Measurements from ENCODE around the gene ASIP.
"Not testable (repeated sequence)": the region's sequence is repeated elsewhere in the genome, so short reads cannot be mapped to it uniquely, and the experiment has no call there.

Gene ASIP

DNA sequence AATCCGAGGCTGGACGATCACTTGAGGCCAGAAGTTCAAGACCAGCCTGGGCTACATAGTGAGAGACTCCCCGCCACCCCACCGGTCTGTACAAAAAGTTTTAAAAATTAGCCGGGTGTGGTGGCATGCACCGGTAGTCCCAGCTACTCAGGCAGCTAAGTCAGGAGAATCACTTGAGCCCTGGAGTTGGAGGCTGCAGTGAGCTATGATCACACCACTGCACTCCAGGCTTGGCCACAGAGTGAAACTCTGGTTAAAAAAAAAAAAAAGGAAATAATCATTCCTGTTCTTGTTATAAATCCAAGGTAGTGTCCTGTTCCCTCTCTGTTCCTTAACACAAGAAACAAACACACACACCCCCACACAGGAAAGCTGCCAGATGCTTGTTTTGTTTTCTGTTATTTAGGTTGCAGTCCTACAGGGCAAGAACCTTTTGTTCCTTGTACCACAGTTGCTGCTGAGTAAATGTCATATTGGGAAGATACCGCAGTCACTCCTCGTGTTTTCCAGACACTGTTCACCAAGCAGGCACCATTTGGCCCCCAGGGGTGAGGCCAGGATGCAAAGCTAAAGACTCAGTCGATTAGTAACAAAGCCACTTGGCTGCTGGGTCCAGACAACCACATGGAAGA lies 28.9 kb downstream of the ASIP start:
- H3K4me3 ChIP-seq (ENCODE audit: low read depth, low read length) = no peak overlapping the region
- TF ChIP-seq, protein P1, sequence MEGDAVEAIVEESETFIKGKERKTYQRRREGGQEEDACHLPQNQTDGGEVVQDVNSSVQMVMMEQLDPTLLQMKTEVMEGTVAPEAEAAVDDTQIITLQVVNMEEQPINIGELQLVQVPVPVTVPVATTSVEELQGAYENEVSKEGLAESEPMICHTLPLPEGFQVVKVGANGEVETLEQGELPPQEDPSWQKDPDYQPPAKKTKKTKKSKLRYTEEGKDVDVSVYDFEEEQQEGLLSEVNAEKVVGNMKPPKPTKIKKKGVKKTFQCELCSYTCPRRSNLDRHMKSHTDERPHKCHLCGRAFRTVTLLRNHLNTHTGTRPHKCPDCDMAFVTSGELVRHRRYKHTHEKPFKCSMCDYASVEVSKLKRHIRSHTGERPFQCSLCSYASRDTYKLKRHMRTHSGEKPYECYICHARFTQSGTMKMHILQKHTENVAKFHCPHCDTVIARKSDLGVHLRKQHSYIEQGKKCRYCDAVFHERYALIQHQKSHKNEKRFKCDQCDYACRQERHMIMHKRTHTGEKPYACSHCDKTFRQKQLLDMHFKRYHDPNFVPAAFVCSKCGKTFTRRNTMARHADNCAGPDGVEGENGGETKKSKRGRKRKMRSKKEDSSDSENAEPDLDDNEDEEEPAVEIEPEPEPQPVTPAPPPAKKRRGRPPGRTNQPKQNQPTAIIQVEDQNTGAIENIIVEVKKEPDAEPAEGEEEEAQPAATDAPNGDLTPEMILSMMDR (IDR thresholded peaks at IDR 0.05; ENCODE audit: borderline replicate concordance, insufficient read depth, low read depth, low read length) = no peak

DNA sequence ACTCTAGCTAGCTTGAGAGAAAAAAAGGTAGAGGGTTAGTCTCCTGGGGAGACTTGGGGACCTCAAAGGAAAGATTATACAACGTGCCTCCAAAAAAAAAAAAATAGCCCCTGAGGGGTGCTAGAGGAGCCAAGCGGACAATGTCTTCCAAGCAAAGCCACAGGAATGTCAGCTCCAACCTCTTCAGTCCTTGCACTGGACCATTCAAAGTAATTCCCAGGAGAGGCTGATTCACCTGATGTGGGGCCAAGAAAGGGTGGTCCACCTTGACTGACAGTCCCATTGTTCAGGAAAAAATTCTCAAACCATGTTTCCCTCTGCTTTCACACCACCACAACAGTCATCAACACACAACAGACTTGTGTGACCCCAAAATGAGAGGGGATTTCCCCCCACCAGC lies 30.7 kb downstream of the ASIP start:
- no peak overlapping the region for H3K4me3 ChIP-seq (ENCODE audit: low read depth, low read length)
- TF ChIP-seq, protein P1 (IDR thresholded peaks at IDR 0.05; ENCODE audit: borderline replicate concordance, insufficient read depth, low read depth, low read length) = no peak

DNA sequence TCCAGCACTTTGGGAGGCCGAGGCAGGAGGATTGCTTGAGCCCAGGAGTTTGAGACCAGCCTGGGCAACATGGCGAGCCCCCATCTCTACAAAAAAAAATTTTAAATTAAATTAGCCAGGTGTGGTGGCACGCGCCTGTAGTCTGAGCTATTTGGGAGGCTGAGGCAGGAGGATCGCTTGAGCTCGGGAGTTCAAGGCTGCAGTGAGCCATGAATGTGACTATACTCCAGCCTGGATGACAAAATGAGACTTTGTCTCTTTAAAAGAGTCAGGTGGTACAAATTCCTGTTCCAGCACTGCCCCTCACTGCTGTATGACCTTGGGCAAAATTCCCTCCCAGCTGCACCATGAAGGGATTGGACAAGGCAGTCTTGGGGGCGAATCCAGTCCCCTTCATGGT lies 33.5 kb downstream of the ASIP start:
- TF ChIP-seq, protein P1 (IDR thresholded peaks at IDR 0.05; ENCODE audit: borderline replicate concordance, insufficient read depth, low read depth, low read length) = no peak

DNA sequence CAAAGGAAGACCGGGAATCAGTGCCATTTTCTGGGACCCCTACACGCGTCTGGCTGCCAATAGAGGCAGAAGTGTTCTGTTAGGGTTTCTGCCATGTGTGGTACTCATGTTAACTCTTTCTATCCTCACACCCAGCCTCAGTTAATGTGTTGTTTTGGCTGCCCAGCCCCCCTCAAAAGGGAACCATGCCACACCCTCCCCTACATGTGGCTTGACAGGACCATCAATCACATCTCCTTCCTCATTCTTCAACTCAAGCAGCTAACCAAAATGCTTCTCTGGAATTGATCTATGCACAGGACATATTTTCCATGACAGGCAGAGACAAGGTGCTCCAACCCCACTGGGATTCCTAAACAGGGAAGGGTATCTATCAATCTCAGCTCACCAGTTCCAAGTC lies 40.0 kb downstream of the ASIP start:
- TF ChIP-seq, protein P1 (IDR thresholded peaks at IDR 0.05; ENCODE audit: borderline replicate concordance, insufficient read depth, low read depth, low read length) = no peak
- H3K4me3 ChIP-seq (ENCODE audit: low read depth, low read length) = no peak overlapping the region

More for the DNA sequence above, 33.5 kb downstream of the ASIP start:
- no peak overlapping the region for H3K4me3 ChIP-seq (ENCODE audit: low read depth, low read length)

DNA sequence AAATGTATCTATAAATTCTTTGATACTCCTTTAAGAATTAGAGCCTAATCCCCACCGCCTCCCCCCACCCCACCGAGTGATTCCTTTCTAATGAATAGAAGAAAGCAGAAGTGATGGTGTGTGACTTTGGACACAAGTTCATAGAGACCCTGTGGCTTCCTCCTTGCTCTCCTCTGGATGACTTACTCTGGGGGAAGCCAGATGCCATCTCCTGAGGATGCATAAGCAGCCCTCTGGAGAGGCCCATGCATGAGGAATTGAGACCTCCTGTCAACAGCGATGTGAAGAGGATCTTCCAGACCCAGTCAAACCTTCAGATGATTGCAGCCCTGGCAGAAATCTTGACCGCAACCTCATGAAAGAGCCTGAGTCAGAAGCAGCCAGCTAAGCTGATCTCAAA lies 40.8 kb downstream of the ASIP start:
- no peak overlapping the region for H3K4me3 ChIP-seq (ENCODE audit: low read depth, low read length)
- TF ChIP-seq, protein P1 (IDR thresholded peaks at IDR 0.05; ENCODE audit: borderline replicate concordance, insufficient read depth, low read depth, low read length) = no peak

DNA sequence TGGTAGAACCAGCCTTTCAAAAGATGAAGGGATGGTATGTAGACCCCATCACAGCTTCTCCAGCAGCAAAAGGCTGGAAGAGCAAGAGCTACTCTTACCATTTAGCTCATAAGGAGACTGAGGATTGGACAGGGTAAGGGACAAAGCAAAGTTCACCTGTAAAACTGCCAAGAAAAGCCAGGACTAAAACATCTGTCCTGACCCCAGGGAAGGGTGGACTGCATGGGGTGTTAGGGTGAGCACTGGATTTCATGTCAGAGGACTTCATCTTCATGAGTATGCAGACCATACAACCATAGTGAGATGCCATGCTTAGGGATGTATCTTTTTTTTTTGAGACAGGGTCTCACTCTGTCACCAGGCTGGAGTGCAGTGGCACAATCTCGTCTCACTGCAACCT lies 42.6 kb downstream of the ASIP start:
- TF ChIP-seq, protein P1 (IDR thresholded peaks at IDR 0.05; ENCODE audit: borderline replicate concordance, insufficient read depth, low read depth, low read length) = no peak

DNA sequence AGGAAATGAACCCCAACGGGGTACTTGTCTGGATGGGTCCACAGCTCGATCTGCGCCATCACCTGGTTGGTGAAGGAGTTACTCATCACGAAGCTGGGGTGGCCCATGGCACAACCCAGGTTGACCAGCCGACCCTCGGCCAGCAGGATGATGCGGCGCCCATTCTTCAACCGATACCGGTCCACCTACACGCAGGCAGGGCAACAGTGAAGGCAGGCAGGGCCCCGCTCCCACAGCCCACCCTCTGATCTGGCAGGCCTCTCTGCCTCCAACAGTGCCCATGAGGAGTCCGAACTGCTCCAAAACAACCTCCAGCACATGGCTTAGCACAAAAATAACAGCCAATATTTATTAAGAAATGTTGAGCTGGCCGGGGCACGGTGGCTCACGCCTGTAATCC lies 44.2 kb downstream of the ASIP start:
- H3K4me3 ChIP-seq (ENCODE audit: low read depth, low read length) = no peak overlapping the region
- TF ChIP-seq, protein P1 (IDR thresholded peaks at IDR 0.05; ENCODE audit: borderline replicate concordance, insufficient read depth, low read depth, low read length) = no peak

More for the DNA sequence above, 42.6 kb downstream of the ASIP start:
- H3K4me3 ChIP-seq (ENCODE audit: low read depth, low read length) = no peak overlapping the region

DNA sequence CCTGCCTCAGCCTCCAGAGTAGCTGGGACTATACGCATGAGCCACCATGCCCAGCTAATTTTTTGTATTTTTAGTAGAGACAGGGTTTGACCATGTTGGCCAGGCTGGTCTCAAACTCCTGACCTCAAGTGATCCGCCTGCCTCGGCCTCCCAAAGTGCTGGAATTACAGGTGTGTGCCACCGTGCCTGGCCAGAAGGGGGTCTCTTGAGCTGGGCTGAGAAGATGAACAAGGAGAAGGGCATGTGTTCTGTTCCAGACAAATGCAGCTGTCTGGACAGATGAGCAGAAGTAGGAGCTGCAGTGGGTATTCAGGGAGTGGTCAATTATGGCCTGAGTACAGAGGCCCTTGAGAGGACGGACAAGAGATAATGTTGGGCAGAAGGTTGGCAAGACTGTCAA lies 46.3 kb downstream of the ASIP start:
- not testable (repeated sequence) for H3K4me3 ChIP-seq (ENCODE audit: low read depth, low read length)

Measured in GM12875 (cell line).